HCT116 (cell line): ENCODE data around the gene FNDC4. TPM values are rescaled to one million over a fixed set of nuclear protein-coding genes. Genes with fewer than 3 reads are reported as not detected.

Source experiments
- ATAC-seq: fragments of 200-7000 bp; cut with Tn5 transposase; 2 replicates; pipeline ENCODE4 v1.9.1; 2020; ENCODE audit warnings: mild to moderate bottlenecking, moderate library complexity
- BruUV-seq: library from RNA; stranded (reverse); fragments of 400-500 nt; replicated peaks from 2 replicates; lab custom pipeline; 2021; lab: Mats Ljungman, UMichigan
- CTCF ChIA-PET: fragments of 300-600 bp; sonication (Branson Sonifier 250); formaldehyde crosslinking; loops from one replicate; lab custom pipeline; 2021; ENCODE audit warnings: antibody characterized with exemption; lab: Charles Lee
- POLR2A ChIA-PET: fragments of 300-600, 350-600 bp; sonication (Branson Sonifier 250); formaldehyde crosslinking; loops from one replicate; lab custom pipeline; 2021; ENCODE audit warnings: antibody characterized with exemption; lab: Charles Lee
- RAD21 ChIA-PET, 2 experiments: fragments of 300-600 bp; sonication (Branson Sonifier 250); formaldehyde crosslinking; loops; one replicate each; lab custom pipeline; 2023; ENCODE audit warnings: low total read pairs in 2 of 2; ENCODE audit not compliant: uncharacterized antibody in 2 of 2, unreplicated experiment in 2 of 2, low non-redundant PET in 1 of 2; lab: Charles Lee
- DNase-seq: peaks from one replicate; pipeline ENCODE4 v3.0.0-alpha.2; 2010; ENCODE audit warnings: low read depth, low spot score
- H2AFZ ChIP-seq: fragments of 200-600 bp; shearing (Covaris generic), sonication (generic); 2 replicates; pipeline ENCODE4 v1.6.1; 2017; ENCODE audit warnings: low read depth, mixed run types, mixed read lengths, antibody characterized with exemption, low read length; ENCODE audit not compliant: poor library complexity, severe bottlenecking
- H3K27ac ChIP-seq: 2 replicates; pipeline ENCODE4 v1.5.1; 2012; ENCODE audit warnings: low read depth, low read length
- H3K27me3 ChIP-seq: fragments of 200-600 bp; sonication (generic); 2 replicates; pipeline ENCODE4 v1.6.1; 2016; ENCODE audit warnings: mixed run types, low read length, mixed read lengths; ENCODE audit not compliant: insufficient read depth
- H3K36me3 ChIP-seq, 2 experiments: fragments of 200-500 bp in 1 of 2; fragments of 200-600 bp in 1 of 2; sonication (Bioruptor generic) in 1 of 2; sonication (generic) in 1 of 2; 2 replicates each; pipeline versions ENCODE4 v1.5.1 to v1.6.1; 2014 to 2016; ENCODE audit warnings: low read length in 2 of 2, inconsistent platforms in 1 of 2, mixed read lengths in 1 of 2, mixed run types in 1 of 2; ENCODE audit not compliant: insufficient read depth in 2 of 2, control insufficient read depth in 1 of 2
- H3K4me1 ChIP-seq, 2 experiments: fragments of 200-600 bp in 1 of 2; sonication (generic) in 1 of 2; 2 replicates each; pipeline versions ENCODE4 v1.5.1 to v1.6.1; 2012 to 2017; ENCODE audit warnings: low read length in 2 of 2, inconsistent platforms in 1 of 2, mild to moderate bottlenecking in 1 of 2, mixed read lengths in 1 of 2, mixed run types in 1 of 2, moderate library complexity in 1 of 2; ENCODE audit not compliant: insufficient read depth in 2 of 2, control insufficient read depth in 1 of 2
- H3K4me2 ChIP-seq: fragments of 200-600 bp; sonication (generic); 2 replicates; pipeline ENCODE4 v1.6.1; 2017; ENCODE audit warnings: mixed run types, low read length, mixed read lengths
- H3K4me3 ChIP-seq, 2 experiments: fragments of 200-600 bp in 1 of 2; sonication (generic) in 1 of 2; replicated peaks in 1 of 2; 2 replicates each; pipeline ENCODE4 v1.5.1; 2011 to 2016; ENCODE audit warnings: low read length in 2 of 2, control low read depth in 1 of 2, low read depth in 1 of 2, mild to moderate bottlenecking in 1 of 2, mixed read lengths in 1 of 2, mixed run types in 1 of 2
- H3K79me2 ChIP-seq: fragments of 200-600 bp; sonication (generic); 2 replicates; pipeline ENCODE4 v1.6.1; 2017; ENCODE audit warnings: mild to moderate bottlenecking, mixed run types, low read length, moderate library complexity, mixed read lengths; ENCODE audit not compliant: insufficient read depth
- H3K9ac ChIP-seq: fragments of 200-600 bp; sonication (generic); 2 replicates; pipeline ENCODE4 v1.6.1; 2016; ENCODE audit warnings: low read length, mixed read lengths
- H3K9me2 ChIP-seq: fragments of 200-600 bp; sonication (generic), shearing (Covaris generic); 2 replicates; pipeline ENCODE4 v1.6.1; 2017; ENCODE audit warnings: mixed run types, mild to moderate bottlenecking, moderate library complexity; ENCODE audit not compliant: insufficient read depth
- H3K9me3 ChIP-seq, 2 experiments: fragments of 200-500 bp in 1 of 2; fragments of 200-600 bp in 1 of 2; sonication (Bioruptor generic) in 1 of 2; sonication (generic) in 1 of 2; 2 replicates each; pipeline ENCODE4 v1.6.1; 2014 to 2017; ENCODE audit warnings: low read length in 2 of 2, mixed read lengths in 2 of 2, inconsistent platforms in 1 of 2, low read depth in 1 of 2, mild to moderate bottlenecking in 1 of 2, mixed run types in 1 of 2, moderate library complexity in 1 of 2; ENCODE audit not compliant: control insufficient read depth in 1 of 2, insufficient read depth in 1 of 2
- H4K20me1 ChIP-seq: fragments of 200-600 bp; sonication (generic), shearing (Covaris generic); 2 replicates; pipeline ENCODE4 v1.6.1; 2017; ENCODE audit warnings: mixed run types, mild to moderate bottlenecking, moderate library complexity; ENCODE audit not compliant: insufficient read depth
- CEBPB ChIP-seq: IDR thresholded peaks from 2 replicates; pipeline ENCODE4 v1.6.1; 2012; ENCODE audit warnings: low read depth
- EGR1 ChIP-seq: IDR thresholded peaks from 2 replicates; pipeline ENCODE4 v1.6.1; 2012; ENCODE audit warnings: low read depth
- RAD21 ChIP-seq: IDR thresholded peaks from 2 replicates; pipeline ENCODE4 v1.6.1; 2012; ENCODE audit warnings: low read depth, mild to moderate bottlenecking
- SIN3A ChIP-seq: IDR thresholded peaks from 2 replicates; pipeline ENCODE4 v1.6.1; 2012; ENCODE audit warnings: low read depth
- SP1 ChIP-seq: IDR thresholded peaks from 2 replicates; pipeline ENCODE4 v1.6.1; 2012; ENCODE audit warnings: low read depth
- SRF ChIP-seq: IDR thresholded peaks from 2 replicates; pipeline ENCODE4 v1.6.1; 2012; ENCODE audit warnings: low read depth
- TCF7L2 ChIP-seq: IDR thresholded peaks from 2 replicates; pipeline ENCODE4 v1.7.0; 2011; ENCODE audit warnings: borderline replicate concordance, inconsistent platforms; ENCODE audit not compliant: insufficient read depth, insufficient read length; ENCODE audit errors: extremely low read depth
- YY1 ChIP-seq: IDR thresholded peaks from 2 replicates; pipeline ENCODE4 v1.6.1; 2011; ENCODE audit warnings: low read length, low read depth, moderate library complexity, mild to moderate bottlenecking; ENCODE audit not compliant: insufficient replicate concordance; ENCODE audit errors: extremely low read depth
- ZNF274 ChIP-seq: fragments of 200-500 bp; sonication (Bioruptor generic); IDR thresholded peaks from 2 replicates; pipeline ENCODE4 v1.6.1; 2014; ENCODE audit warnings: mild to moderate bottlenecking, low read depth, low read length, inconsistent platforms
- intact Hi-C: fragments of 100-400 bp; cut with micrococcal nuclease; formaldehyde crosslinking; loops from 2 replicates; pipeline ENCODE4 v1.10.0; 2022
- total RNA-seq: library from RNA; stranded (reverse); gene quantifications from one replicate; pipeline ENCODE4 v1.2.1, GENCODE V29; 2021; ENCODE audit not compliant: unreplicated experiment

FNDC4 gene
- total RNA-seq, 1 experiment from 2014 or later: 3.3 TPM

DNA sequence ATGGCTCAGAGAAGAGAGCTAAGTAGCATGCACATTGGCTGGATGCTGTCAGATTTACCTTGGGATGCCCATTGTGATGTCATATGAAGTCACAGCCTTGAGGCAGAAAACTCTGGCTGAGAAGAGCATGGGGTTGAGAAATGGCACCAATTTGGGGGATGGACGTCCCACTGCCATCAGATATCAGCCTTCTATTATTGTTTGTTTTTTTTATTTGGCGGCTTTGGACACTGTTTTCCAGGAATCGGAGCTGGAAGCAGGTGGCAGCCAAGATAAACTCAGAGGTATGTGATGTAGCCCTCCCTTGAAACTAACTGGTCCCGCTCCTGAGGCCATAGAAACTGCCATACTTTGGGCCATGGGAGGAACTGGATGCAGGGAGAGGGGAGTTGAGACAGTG, 42.3 kb upstream of the FNDC4 start:
- RAD21 ChIA-PET: no interaction called here
- no peak overlapping the region for H3K27ac ChIP-seq
- intact Hi-C loops: no loop called here
- H3K4me2 ChIP-seq: no peak overlapping the region
- H3K9me2 ChIP-seq: no peaks in the 10 kb centered on the region
- no peak for DNase-seq
- H3K4me1 ChIP-seq: no peaks in the 10 kb centered on the region
- peaks cover 6% of the 10 kb centered on the region; the same call in 1 of the 2 replicates for H3K27me3 ChIP-seq
- no peaks in the 10 kb centered on the region for H4K20me1 ChIP-seq
- no peaks in the 10 kb centered on the region for H3K36me3 ChIP-seq
- POLR2A ChIA-PET: no interaction called here
- no peak overlapping the region for H2AFZ ChIP-seq
- H3K79me2 ChIP-seq: no peaks in the 10 kb centered on the region
- CTCF ChIA-PET: no interaction called here
- no peak overlapping the region for H3K4me3 ChIP-seq
- ATAC-seq: no peak
- BruUV-seq: no TSS peak
- TF ChIP-seq TCF7L2 (no peak), EGR1 (no peak), SRF (no peak), RAD21 (no peak), SIN3A (no peak)
- TF ChIP-seq, all 23 proteins: peak for 0
- H3K9ac ChIP-seq: no peak overlapping the region
- no peaks in the 10 kb centered on the region for H3K9me3 ChIP-seq

- H3K27me3 ChIP-seq: no peaks in the 10 kb centered on the region
- no peak overlapping the region for H2AFZ ChIP-seq
- POLR2A ChIA-PET: no interaction called here
- no peak overlapping the region for H3K27ac ChIP-seq
- no peaks in the 10 kb centered on the region for H3K9me3 ChIP-seq
- no peaks in the 10 kb centered on the region for H4K20me1 ChIP-seq
- peaks cover 3 to 8% of the 10 kb centered on the region in 2 experiments; a peak in 3 of 4 replicates for H3K4me1 ChIP-seq
- no peak overlapping the region for H3K4me2 ChIP-seq
- TF ChIP-seq RAD21 (no peak), SRF (no peak), CEBPB (no peak), ZNF274 (no peak), SP1 (no peak), YY1 (no peak)
- DNase-seq (no peak), ATAC-seq (no peak)
- no TSS peak for BruUV-seq
- CTCF ChIA-PET: no interaction called here
- no peak overlapping the region for H3K4me3 ChIP-seq
- H3K9me2 ChIP-seq: no peaks in the 10 kb centered on the region
- H3K79me2 ChIP-seq: no peaks in the 10 kb centered on the region
- RAD21 ChIA-PET: no interaction called here
- intact Hi-C loops: no loop called here
- no peaks in the 10 kb centered on the region for H3K36me3 ChIP-seq
- no peak overlapping the region for H3K9ac ChIP-seq
Measured at GRCh38 chr2:27531983-27532382, 37.0 kb upstream of the FNDC4 start.
